H1 (cell line): ENCODE results near the gene MEX3C.

ENCODE experiments used
- BRCA1 ChIP-seq: IDR thresholded peaks from 2 replicates; pipeline ENCODE4 v1.6.1; 2012; ENCODE audit warnings: low read depth, low read length, improper control_type of control experiment
- CREB1 ChIP-seq: IDR thresholded peaks from 2 replicates; pipeline ENCODE4 v1.6.1; 2012; ENCODE audit warnings: inconsistent platforms
- CTCF ChIP-seq, 3 experiments: IDR thresholded peaks; 1 replicate in 2 of 3; 2 replicates in 1 of 3; pipeline versions ENCODE4 v1.5.1 to v1.6.1; 2011; ENCODE audit warnings: low read length in 3 of 3, mild to moderate bottlenecking in 3 of 3, inconsistent platforms in 2 of 3, low read depth in 1 of 3, moderate library complexity in 1 of 3; ENCODE audit not compliant: insufficient read depth in 1 of 3; ENCODE audit errors: control extremely low read depth in 1 of 3
- FOSL1 ChIP-seq: IDR thresholded peaks from 2 replicates; pipeline ENCODE4 v1.6.1; 2011; ENCODE audit warnings: mild to moderate bottlenecking, low read depth, low read length, moderate library complexity; ENCODE audit not compliant: insufficient read depth
- HDAC6 ChIP-seq: IDR thresholded peaks from one replicate; pipeline ENCODE4 v1.7.1; 2012; ENCODE audit warnings: low read depth, mild to moderate bottlenecking, inconsistent platforms, low read length, moderate library complexity
- MAX ChIP-seq: IDR thresholded peaks from 2 replicates; pipeline ENCODE4 v1.6.1; 2012; ENCODE audit warnings: inconsistent platforms
- NRF1 ChIP-seq: IDR thresholded peaks from 2 replicates; pipeline ENCODE4 v1.6.1; 2011; ENCODE audit warnings: mild to moderate bottlenecking, low read depth, low read length, improper control_type of control experiment
- POLR2A ChIP-seq, 2 experiments: IDR thresholded peaks; 1 replicate in 1 of 2; 2 replicates in 1 of 2; pipeline ENCODE4 v1.6.1; 2011; ENCODE audit warnings: low read depth in 2 of 2, low read length in 2 of 2, mild to moderate bottlenecking in 2 of 2; ENCODE audit errors: control extremely low read depth in 1 of 2
- POU5F1 ChIP-seq: IDR thresholded peaks from 2 replicates; pipeline ENCODE4 v1.6.1; 2011; ENCODE audit warnings: low read depth, mild to moderate bottlenecking, low read length, moderate library complexity
- RXRA ChIP-seq: IDR thresholded peaks from 2 replicates; pipeline ENCODE4 v1.6.1; 2011; ENCODE audit warnings: low read depth, mild to moderate bottlenecking, low read length, moderate library complexity; ENCODE audit not compliant: insufficient read depth
- SUZ12 ChIP-seq: fragments of 200-600 bp; sonication (generic); IDR thresholded peaks from 2 replicates; pipeline ENCODE4 v1.6.1; 2012; ENCODE audit warnings: mild to moderate bottlenecking, inconsistent platforms, low read length, moderate library complexity, mixed read lengths

- TF ChIP-seq CREB1 (no peak), CTCF (IDR thresholded peaks at IDR 0.05; ENCODE audit: control extremely low read depth in 1 of 3, insufficient read depth in 1 of 3, low read depth in 1 of 3, low read length in 3 of 3) (peak in 1 of 3 experiments; percentile 16; a peak in 1 of 4 replicates), POLR2A (IDR thresholded peaks at IDR 0.05; ENCODE audit: control extremely low read depth in 1 of 2, low read depth in 2 of 2, low read length in 2 of 2) (no peak), BRCA1 (no peak), POU5F1 (no peak), MAX (no peak), HDAC6 (no peak), NRF1 (no peak), RXRA (no peak), FOSL1 (no peak), SUZ12 (no peak)
Observed at GRCh38 chr18:51164342-51164741, 33.1 kb downstream of the MEX3C start.
